C1 segment of cervical spinal cord (tissue), 14 donors: ENCODE data around the gene GDPGP1.
"Not testable (repeated sequence)": the region's sequence is repeated elsewhere in the genome, so short reads cannot be mapped to it uniquely, and the experiment has no call there.

Experiments
- DNase-seq, 14 donors: peaks; one replicate each; lab custom pipeline; 2025; lab: John Stamatoyannopoulos, UW

The GDPGP1 gene

GRCh38 chr15:90234096-90234988 lies at the start of gene GDPGP1:
Gene GDPGP1 (plus strand): TSS chr15:90234209. CDS start chr15:90240909, 6,700 bp downstream.
- DNase-seq: peak in 2 of 14 donors; percentile 91 to 99

GRCh38 chr15:90184786-90185704 lies 49.0 kb upstream of the GDPGP1 start:
- DNase-seq: peak in 12 of 14 donors; percentile 56 to 88 (median 72)

- peak in 1 of 14 donors; percentile 16 for DNase-seq
Observed at GRCh38 chr15:90187257-90187868, 46.6 kb upstream of the GDPGP1 start.

- not testable (repeated sequence) for DNase-seq
Observed at GRCh38 chr15:90188065-90188464, 45.9 kb upstream of the GDPGP1 start.

GRCh38 chr15:90188914-90189748 lies 44.9 kb upstream of the GDPGP1 start:
- DNase-seq: no peak

GRCh38 chr15:90189781-90190467 lies 44.1 kb upstream of the GDPGP1 start:
- no peak for DNase-seq

- DNase-seq: no peak
Observed at GRCh38 chr15:90190606-90191343, 43.2 kb upstream of the GDPGP1 start.

GRCh38 chr15:90191344-90191687 lies 42.7 kb upstream of the GDPGP1 start:
- DNase-seq: no peak

- DNase-seq: peak in 13 of 14 donors; percentile 60 to 96 (median 87)
Observed at GRCh38 chr15:90191794-90192509, 42.1 kb upstream of the GDPGP1 start.

- DNase-seq: peak in 10 of 14 donors; percentile 29 to 80 (median 49)
Observed at GRCh38 chr15:90192961-90193786, 40.8 kb upstream of the GDPGP1 start.

- DNase-seq: no peak
Observed at GRCh38 chr15:90194655-90195054, 39.4 kb upstream of the GDPGP1 start.

- DNase-seq: peak in 4 of 14 donors; percentile 31 to 53 (median 38)
Observed at GRCh38 chr15:90200534-90201129, 33.4 kb upstream of the GDPGP1 start.

- peak in 13 of 14 donors; percentile 23 to 80 (median 53) for DNase-seq
Observed at GRCh38 chr15:90201130-90201943, 32.7 kb upstream of the GDPGP1 start, which contains the start of gene SEMA4B. Gene SEMA4B (plus strand): TSS chr15:90201330. CDS start chr15:90201579, 249 bp downstream.

GRCh38 chr15:90201944-90202375 lies 32.0 kb upstream of the GDPGP1 start:
- peak in 1 of 14 donors; percentile 40 for DNase-seq

- DNase-seq: no peak
Observed at GRCh38 chr15:90202929-90203328, 31.1 kb upstream of the GDPGP1 start.

- DNase-seq: no peak
Observed at GRCh38 chr15:90203473-90203872, 30.5 kb upstream of the GDPGP1 start.
